Ramos (cell line): ENCODE results near the gene COA3.

Source experiments
- in situ Hi-C: fragments of 300-500 bp; cut with MboI; formaldehyde crosslinking; loops from one replicate; pipeline ENCODE4 v1.14.3; 2022; ENCODE audit warnings: low sequenced_read_pairs; ENCODE audit not compliant: unreplicated experiment

COA3 gene

GRCh38 chr17:42821176-42821575 lies 22.7 kb upstream of the COA3 start:
- in situ Hi-C loops: no loop called here

- in situ Hi-C loops: no loop called here
Measured at GRCh38 chr17:42819939-42820535, 21.5 kb upstream of the COA3 start.

GRCh38 chr17:42818379-42818778 lies 19.9 kb upstream of the COA3 start:
- in situ Hi-C loops: no loop called here

GRCh38 chr17:42817866-42818265 lies 19.4 kb upstream of the COA3 start:
- in situ Hi-C loops: no loop called here

- in situ Hi-C loops: no loop called here
Measured at GRCh38 chr17:42814633-42815399, 16.3 kb upstream of the COA3 start.

GRCh38 chr17:42809250-42809649 lies 10.7 kb upstream of the COA3 start:
- in situ Hi-C loops: no loop called here

GRCh38 chr17:42806249-42806648 lies 7.7 kb upstream of the COA3 start:
- in situ Hi-C loops: no loop called here

GRCh38 chr17:42804918-42805367 lies 6.4 kb upstream of the COA3 start:
- in situ Hi-C loops: no loop called here

- in situ Hi-C loops: no loop called here
Measured at GRCh38 chr17:42803074-42803883, 4.8 kb upstream of the COA3 start.

DNA sequence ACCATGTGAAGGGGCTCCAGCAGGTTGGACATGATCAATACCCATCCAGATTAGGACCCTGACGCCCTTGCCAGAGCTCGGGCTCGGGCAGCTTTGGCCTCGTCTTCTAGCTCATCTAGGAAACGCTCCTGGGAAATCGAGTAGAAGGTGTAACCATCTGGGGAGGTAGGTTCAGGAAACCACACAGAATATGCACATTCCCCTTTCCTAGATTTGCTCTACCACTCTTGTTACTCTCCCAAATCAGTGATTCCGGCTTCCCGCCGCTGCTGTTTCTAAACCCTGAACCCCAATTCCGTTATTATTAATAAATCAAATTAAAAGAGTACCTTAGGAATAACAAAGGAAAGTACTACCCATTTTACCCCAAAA lies 507 bp downstream of the COA3 start:
- in situ Hi-C loops: no loop called here

DNA sequence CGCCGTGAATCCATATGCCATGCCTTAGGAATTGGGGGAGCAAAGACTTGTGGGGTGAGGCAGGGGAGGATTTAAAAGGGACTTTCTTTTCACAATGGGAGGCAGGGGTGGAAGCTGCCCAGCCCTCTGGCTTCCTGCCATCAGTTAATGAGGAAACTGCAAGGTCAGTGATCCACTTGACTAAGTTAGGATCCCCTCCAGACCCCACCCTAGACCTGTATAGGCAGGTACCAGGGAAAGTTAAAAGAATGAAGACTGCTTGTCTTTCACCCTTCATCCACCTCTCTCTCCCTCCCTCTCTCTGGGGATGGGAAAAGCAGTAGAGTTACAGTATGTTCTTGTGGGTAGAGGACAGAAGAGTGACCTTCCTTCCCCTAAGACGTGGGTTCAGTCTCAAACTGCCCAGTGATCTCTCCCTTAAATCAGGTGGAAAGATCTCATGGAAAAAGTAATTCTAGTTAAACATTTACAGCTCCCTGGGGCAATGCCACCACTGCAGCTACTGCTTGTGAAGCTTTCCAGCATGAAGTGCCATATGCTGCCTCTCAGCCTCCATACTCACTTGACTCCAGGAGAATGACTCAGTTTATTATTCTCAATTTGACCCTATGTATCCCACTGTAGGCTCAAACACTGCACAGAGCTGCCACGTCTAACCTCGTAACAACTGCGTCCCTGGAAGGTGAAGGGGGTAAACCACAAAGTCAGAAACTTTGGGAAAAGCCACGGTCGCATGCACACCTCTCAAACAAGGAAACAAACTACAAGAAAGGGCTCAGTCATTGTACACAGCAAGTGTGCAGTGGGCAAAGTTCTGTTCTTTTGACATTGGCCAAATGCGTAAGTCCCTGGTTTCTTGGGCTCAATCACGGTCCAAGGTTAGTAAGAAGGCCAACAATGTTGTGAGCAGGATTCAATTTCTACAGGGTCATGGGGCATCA lies 1.2 kb downstream of the COA3 start:
- in situ Hi-C loops: no loop called here

GRCh38 chr17:42796066-42796758 lies 2.3 kb downstream of the COA3 start:
- in situ Hi-C loops: no loop called here

GRCh38 chr17:42795465-42795864 lies 3.0 kb downstream of the COA3 start:
- in situ Hi-C loops: no loop called here

DNA sequence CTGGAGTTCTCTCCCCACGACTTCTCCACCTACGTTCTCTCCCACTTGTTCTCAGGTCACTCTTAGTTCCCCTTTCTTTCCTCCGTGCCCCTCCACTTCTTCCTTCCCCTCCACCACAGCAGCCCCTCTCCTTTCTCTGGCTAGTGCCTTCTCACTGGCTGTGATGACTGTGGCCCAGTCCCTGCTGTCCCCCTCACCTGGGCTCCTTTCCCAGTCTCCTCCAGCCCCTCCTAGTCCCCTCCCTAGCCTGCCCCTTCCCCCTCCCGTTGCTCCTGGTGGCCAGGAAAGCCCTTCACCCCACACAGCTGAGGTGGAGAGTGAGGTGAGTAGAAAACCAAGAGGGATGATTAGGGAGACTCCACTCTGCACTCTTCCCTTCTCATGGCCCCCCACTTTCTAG lies 3.4 kb downstream of the COA3 start:
- in situ Hi-C loops: no loop called here

GRCh38 chr17:42792545-42792944 lies 6.0 kb downstream of the COA3 start:
- in situ Hi-C loops: no loop called here

DNA sequence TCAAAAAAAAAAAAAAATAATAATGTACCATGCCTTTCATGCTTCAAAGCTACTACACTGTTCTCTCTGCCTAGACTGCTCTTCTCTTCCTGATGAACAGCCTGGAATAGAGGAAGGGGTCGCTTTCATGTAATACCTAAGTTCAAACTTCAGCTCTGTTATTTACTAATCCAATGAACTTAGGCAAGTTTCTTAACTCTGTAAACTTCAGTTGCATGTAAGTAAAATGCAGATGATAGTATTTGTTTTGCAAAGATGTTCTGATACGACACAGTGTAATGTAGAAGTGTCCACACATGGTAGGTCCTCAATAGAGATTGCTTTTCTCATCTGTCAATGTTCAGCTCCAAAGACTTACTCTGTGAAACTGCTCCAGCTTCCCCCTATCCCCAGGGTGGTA lies 6.6 kb downstream of the COA3 start:
- in situ Hi-C loops: no loop called here

DNA sequence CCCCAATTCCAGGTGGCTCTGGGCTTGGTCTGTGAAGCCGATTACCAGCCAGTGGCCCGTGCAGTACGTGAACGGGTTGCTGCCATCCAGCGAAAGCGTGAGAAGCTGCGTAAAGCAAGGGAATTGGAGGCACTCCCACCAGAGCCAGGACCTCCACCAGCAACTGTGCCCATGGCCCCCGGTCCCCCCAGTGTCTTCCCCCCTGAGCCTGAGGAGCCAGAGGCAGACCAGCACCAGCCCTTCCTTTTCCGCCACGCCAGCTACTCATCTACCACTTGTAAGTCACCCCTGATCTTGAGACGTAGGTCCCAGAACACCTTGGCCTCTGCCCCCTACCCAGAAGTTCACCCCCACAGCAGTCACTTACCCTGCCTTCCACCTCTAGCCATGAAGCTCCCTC lies 11.2 kb downstream of the COA3 start:
- in situ Hi-C loops: no loop called here

DNA sequence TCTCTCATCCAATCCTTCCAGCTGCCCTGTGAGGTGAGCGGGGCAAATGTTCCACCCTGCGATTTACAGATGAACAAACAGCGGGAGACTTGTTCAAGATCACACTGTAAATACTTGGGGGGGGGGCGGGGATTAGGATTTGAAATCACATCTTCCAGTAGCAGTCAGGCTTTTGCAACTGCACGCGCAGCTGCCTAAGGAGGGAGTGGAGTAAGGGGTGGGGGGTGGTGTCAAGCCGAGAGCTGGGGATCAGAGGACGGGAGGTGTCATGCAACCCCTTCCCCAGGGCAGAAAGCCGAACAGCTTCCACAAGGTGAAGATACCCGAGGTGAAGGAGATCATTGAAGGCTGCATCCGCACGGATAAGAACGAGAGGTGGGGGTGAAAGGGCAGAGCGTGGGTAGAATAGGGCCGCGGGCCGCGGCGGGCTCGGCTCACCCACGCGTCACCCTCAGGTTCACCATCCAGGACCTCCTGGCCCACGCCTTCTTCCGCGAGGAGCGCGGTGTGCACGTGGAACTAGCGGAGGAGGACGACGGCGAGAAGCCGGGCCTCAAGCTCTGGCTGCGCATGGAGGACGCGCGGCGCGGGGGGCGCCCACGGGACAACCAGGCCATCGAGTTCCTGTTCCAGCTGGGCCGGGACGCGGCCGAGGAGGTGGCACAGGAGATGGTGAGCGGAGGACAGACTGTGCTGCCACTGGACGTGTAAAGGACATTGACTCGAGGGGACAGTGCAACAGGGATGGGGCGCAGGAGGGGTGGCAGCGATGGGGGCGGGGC lies 13.5 kb downstream of the COA3 start:
- in situ Hi-C loops: no loop called here

DNA sequence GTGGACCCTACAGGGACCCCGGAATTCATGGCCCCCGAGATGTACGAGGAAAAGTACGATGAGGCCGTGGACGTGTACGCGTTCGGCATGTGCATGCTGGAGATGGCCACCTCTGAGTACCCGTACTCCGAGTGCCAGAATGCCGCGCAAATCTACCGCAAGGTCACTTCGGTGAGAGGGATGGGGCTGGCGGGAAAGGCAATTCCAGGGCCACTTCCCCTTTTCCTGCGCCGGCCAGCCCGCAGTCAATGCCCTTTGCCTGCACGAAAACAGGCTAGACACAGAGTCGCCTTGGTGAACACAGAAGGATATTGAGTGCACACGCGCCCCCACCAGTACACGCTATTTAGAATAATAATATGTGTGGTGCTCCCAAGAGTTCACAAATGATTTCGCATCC lies 14.1 kb downstream of the COA3 start:
- in situ Hi-C loops: no loop called here
